Astrocyte (in vitro differentiated cells and primary cell): ENCODE measurements around the gene KCNC2. TPM values are rescaled to one million over a fixed set of nuclear protein-coding genes. Genes with fewer than 3 reads are reported as not detected.
A peak's percentile ranks its signal among the peaks of the same experiment; 100 is the strongest.

Experiments used
- DNase-seq: peaks from one replicate; pipeline ENCODE4 v3.0.0-alpha.2; 2010; ENCODE audit warnings: low read depth
- FAIRE-seq: peaks from 2 replicates; lab custom pipeline; 2011; peaks lifted over from hg19 to GRCh38; lab: Jason Lieb, UNC
- H2AFZ ChIP-seq: 2 replicates; pipeline ENCODE4 v1.6.0; 2012; ENCODE audit warnings: low read depth, low read length, inconsistent platforms
- H3K27ac ChIP-seq: 2 replicates; pipeline ENCODE4 v1.5.1; 2011; ENCODE audit warnings: low read depth, low read length, inconsistent platforms
- H3K27me3 ChIP-seq: 2 replicates; pipeline ENCODE4 v1.6.0; 2011; ENCODE audit warnings: low read length, inconsistent platforms; ENCODE audit not compliant: insufficient read depth
- H3K36me3 ChIP-seq: 2 replicates; pipeline ENCODE4 v1.5.1; 2011; ENCODE audit warnings: low read length, inconsistent platforms; ENCODE audit not compliant: insufficient read depth
- H3K4me1 ChIP-seq: 2 replicates; pipeline ENCODE4 v1.5.1; 2011; ENCODE audit warnings: low read length, inconsistent platforms; ENCODE audit not compliant: insufficient read depth
- H3K4me2 ChIP-seq: 2 replicates; pipeline ENCODE4 v1.6.0; 2012; ENCODE audit warnings: low read length, inconsistent platforms
- H3K4me3 ChIP-seq: 2 replicates; pipeline ENCODE4 v1.5.1; 2011; ENCODE audit warnings: low read depth, mild to moderate bottlenecking, low read length, inconsistent platforms; ENCODE audit not compliant: insufficient read depth
- H3K79me2 ChIP-seq: 2 replicates; pipeline ENCODE4 v1.6.0; 2012; ENCODE audit warnings: mild to moderate bottlenecking, low read length, inconsistent platforms; ENCODE audit not compliant: insufficient read depth
- H3K9ac ChIP-seq: 2 replicates; pipeline ENCODE4 v1.6.0; 2012; ENCODE audit warnings: mild to moderate bottlenecking, low read length, inconsistent platforms
- H3K9me3 ChIP-seq: 2 replicates; pipeline ENCODE4 v1.5.1; 2012; ENCODE audit warnings: low read depth, mild to moderate bottlenecking, low read length, inconsistent platforms; ENCODE audit not compliant: insufficient read depth
- H4K20me1 ChIP-seq: 2 replicates; pipeline ENCODE4 v1.6.0; 2012; ENCODE audit warnings: low read length, inconsistent platforms; ENCODE audit not compliant: insufficient read depth
- H3K27ac Mint-ChIP-seq: one replicate; pipeline ENCODE4 v1.8.0; 2021; ENCODE audit warnings: mild to moderate bottlenecking, mixed read lengths; ENCODE audit not compliant: unreplicated experiment
- H3K27me3 Mint-ChIP-seq: one replicate; pipeline ENCODE4 v1.8.0; 2021; ENCODE audit warnings: low read depth, mixed read lengths; ENCODE audit not compliant: unreplicated experiment
- H3K36me3 Mint-ChIP-seq: one replicate; pipeline ENCODE4 v1.8.0; 2021; ENCODE audit warnings: low read depth, mixed read lengths; ENCODE audit not compliant: unreplicated experiment
- H3K4me1 Mint-ChIP-seq: one replicate; pipeline ENCODE4 v1.8.0; 2021; ENCODE audit warnings: low read depth, mixed read lengths; ENCODE audit not compliant: unreplicated experiment
- H3K4me3 Mint-ChIP-seq: one replicate; pipeline ENCODE4 v1.8.0; 2021; ENCODE audit warnings: mild to moderate bottlenecking, moderate library complexity, mixed read lengths; ENCODE audit not compliant: unreplicated experiment
- H3K9me3 Mint-ChIP-seq: one replicate; pipeline ENCODE4 v1.8.0; 2021; ENCODE audit warnings: mild to moderate bottlenecking, mixed read lengths; ENCODE audit not compliant: unreplicated experiment
- EZH2 ChIP-seq: IDR thresholded peaks from 2 replicates; pipeline ENCODE4 v1.6.1; 2012; ENCODE audit warnings: mild to moderate bottlenecking, low read length, inconsistent platforms; ENCODE audit not compliant: insufficient read depth
- total RNA-seq: library from RNA; stranded (reverse); gene quantifications from 2 replicates; pipeline ENCODE4 v1.2.1, GENCODE V29; 2021
- TF ChIP-seq, protein P1 (sequence below): IDR thresholded peaks from 2 replicates; pipeline ENCODE4 v1.5.1; 2011; ENCODE audit warnings: low read depth, mild to moderate bottlenecking, inconsistent platforms, low read length, moderate library complexity; ENCODE audit not compliant: insufficient read depth

Gene KCNC2
- total RNA-seq, 1 donor from 2014 or later: not detected

DNA sequence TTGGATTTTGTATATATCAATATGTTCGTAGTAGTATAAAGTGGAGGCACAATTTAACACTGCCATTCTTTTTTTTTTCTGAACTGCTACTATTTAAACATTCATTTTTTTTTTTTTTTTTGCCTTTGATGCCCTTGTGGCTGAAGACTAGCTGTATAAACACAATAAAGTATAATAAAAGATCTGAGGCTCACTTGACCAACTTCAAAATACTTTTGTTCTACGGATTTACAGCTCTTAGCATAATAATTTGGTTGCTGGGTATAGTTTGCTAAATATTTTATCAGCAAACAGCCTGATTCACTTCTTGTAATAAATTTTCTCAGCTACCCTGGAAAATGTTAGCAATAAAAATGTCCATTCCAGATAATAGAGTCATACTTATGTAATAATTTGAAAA, 128.3 kb downstream of the KCNC2 start:
- no peak overlapping the region for H2AFZ ChIP-seq
- H3K4me1 Mint-ChIP-seq: peaks cover 7% of the 10 kb centered on the region
- H3K9me3 Mint-ChIP-seq: peaks cover 2% of the 10 kb centered on the region
- TF ChIP-seq, protein P1, sequence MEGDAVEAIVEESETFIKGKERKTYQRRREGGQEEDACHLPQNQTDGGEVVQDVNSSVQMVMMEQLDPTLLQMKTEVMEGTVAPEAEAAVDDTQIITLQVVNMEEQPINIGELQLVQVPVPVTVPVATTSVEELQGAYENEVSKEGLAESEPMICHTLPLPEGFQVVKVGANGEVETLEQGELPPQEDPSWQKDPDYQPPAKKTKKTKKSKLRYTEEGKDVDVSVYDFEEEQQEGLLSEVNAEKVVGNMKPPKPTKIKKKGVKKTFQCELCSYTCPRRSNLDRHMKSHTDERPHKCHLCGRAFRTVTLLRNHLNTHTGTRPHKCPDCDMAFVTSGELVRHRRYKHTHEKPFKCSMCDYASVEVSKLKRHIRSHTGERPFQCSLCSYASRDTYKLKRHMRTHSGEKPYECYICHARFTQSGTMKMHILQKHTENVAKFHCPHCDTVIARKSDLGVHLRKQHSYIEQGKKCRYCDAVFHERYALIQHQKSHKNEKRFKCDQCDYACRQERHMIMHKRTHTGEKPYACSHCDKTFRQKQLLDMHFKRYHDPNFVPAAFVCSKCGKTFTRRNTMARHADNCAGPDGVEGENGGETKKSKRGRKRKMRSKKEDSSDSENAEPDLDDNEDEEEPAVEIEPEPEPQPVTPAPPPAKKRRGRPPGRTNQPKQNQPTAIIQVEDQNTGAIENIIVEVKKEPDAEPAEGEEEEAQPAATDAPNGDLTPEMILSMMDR: no peak
- no peak for TF ChIP-seq EZH2
- no peak overlapping the region for H3K4me2 ChIP-seq
- no peak for FAIRE-seq
- no peaks in the 10 kb centered on the region for H3K9me3 ChIP-seq
- H3K36me3 ChIP-seq: no peaks in the 10 kb centered on the region
- H3K36me3 Mint-ChIP-seq: no peaks in the 10 kb centered on the region
- no peak overlapping the region for H3K4me3 Mint-ChIP-seq
- H3K9ac ChIP-seq: no peak overlapping the region
- H4K20me1 ChIP-seq: no peaks in the 10 kb centered on the region
- H3K27ac Mint-ChIP-seq: no peak overlapping the region
- no peaks in the 10 kb centered on the region for H3K27me3 ChIP-seq
- H3K27me3 Mint-ChIP-seq: no peaks in the 10 kb centered on the region
- no peak overlapping the region for H3K4me3 ChIP-seq
- DNase-seq: no peak
- H3K79me2 ChIP-seq: no peaks in the 10 kb centered on the region
- H3K4me1 ChIP-seq: no peaks in the 10 kb centered on the region
- no peak overlapping the region for H3K27ac ChIP-seq

DNA sequence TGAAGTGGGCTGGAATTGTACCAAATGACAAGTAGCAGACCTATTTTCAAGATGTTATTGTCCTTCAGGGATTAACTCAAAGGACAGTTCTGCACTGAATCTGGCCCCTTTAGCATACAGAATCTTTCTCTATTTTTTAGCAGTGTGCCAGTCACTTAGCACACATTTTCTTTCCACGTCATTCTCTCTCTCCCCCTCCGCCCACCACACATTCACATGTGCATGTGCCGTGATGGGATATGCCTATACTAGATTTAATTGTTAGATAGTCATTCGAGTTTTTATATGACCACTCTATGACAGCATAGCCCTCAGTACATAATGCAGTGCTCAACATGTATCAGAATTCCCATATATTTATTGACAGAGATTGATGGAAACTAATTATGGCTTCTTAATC, 129.1 kb downstream of the KCNC2 start:
- Histone ChIP-seq H3K4me1 (no peaks in the 10 kb centered on the region), H3K27ac (no peak overlapping the region), H2AFZ (no peak overlapping the region), H3K27me3 (no peaks in the 10 kb centered on the region), H3K36me3 (no peaks in the 10 kb centered on the region), H3K79me2 (no peaks in the 10 kb centered on the region), H3K9me3 (no peaks in the 10 kb centered on the region), H3K9ac (no peak overlapping the region), H4K20me1 (no peaks in the 10 kb centered on the region), H3K4me2 (no peak overlapping the region), H3K4me3 (no peak overlapping the region)
- H3K4me3 Mint-ChIP-seq: no peak overlapping the region
- H3K27ac Mint-ChIP-seq: no peak overlapping the region
- no peaks in the 10 kb centered on the region for H3K27me3 Mint-ChIP-seq
- DNase-seq: no peak
- peaks cover 2% of the 10 kb centered on the region for H3K9me3 Mint-ChIP-seq
- no peaks in the 10 kb centered on the region for H3K36me3 Mint-ChIP-seq
- FAIRE-seq: no peak
- TF ChIP-seq, protein P1: no peak
- TF ChIP-seq EZH2: no peak
- H3K4me1 Mint-ChIP-seq: peaks cover under 1% of the 10 kb centered on the region

DNA sequence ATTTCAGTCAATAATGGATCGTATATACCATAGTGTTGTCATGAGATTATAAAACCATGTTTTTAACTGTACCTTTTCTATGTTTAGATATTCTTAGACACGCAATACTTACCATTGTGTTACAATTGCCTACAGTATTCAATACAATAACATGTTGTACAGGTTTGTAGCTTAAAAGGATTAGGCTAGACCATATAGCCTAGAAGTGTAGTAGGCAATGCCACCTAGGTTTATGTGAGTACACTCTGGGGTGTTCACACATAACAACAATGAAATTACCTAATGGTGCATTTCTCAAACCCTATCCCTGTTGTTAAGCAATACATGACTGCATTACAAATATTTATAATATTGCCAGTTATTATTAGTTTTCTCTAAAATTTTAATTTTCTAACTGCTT, 144.2 kb downstream of the KCNC2 start:
- DNase-seq: no peak
- Histone ChIP-seq H3K4me3 (no peak overlapping the region), H3K4me2 (no peak overlapping the region), H3K9me3 (no peaks in the 10 kb centered on the region), H3K36me3 (no peaks in the 10 kb centered on the region), H3K27ac (no peak overlapping the region), H3K79me2 (no peaks in the 10 kb centered on the region), H4K20me1 (no peaks in the 10 kb centered on the region), H2AFZ (no peak overlapping the region), H3K27me3 (no peaks in the 10 kb centered on the region), H3K4me1 (no peaks in the 10 kb centered on the region), H3K9ac (no peak overlapping the region)
- no peak overlapping the region for H3K27ac Mint-ChIP-seq
- no peaks in the 10 kb centered on the region for H3K4me1 Mint-ChIP-seq
- peak; percentile 49 for FAIRE-seq
- no peak overlapping the region for H3K4me3 Mint-ChIP-seq
- no peaks in the 10 kb centered on the region for H3K9me3 Mint-ChIP-seq
- TF ChIP-seq, protein P1: no peak
- no peak for TF ChIP-seq EZH2
- H3K27me3 Mint-ChIP-seq: no peaks in the 10 kb centered on the region
- H3K36me3 Mint-ChIP-seq: no peaks in the 10 kb centered on the region
